GM19455 (cell line): ENCODE results near the gene CCDC7.
A peak's percentile ranks its signal among the peaks of the same experiment; 100 is the strongest.
"Not testable (repeated sequence)": the region's sequence is repeated elsewhere in the genome, so short reads cannot be mapped to it uniquely, and the experiment has no call there.

Experiments
- ATAC-seq: cut with Tn5 transposase; IDR thresholded peaks from one replicate; pipeline ENCODE4 v1.9.1; 2021; ENCODE audit not compliant: unreplicated experiment

CCDC7 gene

DNA sequence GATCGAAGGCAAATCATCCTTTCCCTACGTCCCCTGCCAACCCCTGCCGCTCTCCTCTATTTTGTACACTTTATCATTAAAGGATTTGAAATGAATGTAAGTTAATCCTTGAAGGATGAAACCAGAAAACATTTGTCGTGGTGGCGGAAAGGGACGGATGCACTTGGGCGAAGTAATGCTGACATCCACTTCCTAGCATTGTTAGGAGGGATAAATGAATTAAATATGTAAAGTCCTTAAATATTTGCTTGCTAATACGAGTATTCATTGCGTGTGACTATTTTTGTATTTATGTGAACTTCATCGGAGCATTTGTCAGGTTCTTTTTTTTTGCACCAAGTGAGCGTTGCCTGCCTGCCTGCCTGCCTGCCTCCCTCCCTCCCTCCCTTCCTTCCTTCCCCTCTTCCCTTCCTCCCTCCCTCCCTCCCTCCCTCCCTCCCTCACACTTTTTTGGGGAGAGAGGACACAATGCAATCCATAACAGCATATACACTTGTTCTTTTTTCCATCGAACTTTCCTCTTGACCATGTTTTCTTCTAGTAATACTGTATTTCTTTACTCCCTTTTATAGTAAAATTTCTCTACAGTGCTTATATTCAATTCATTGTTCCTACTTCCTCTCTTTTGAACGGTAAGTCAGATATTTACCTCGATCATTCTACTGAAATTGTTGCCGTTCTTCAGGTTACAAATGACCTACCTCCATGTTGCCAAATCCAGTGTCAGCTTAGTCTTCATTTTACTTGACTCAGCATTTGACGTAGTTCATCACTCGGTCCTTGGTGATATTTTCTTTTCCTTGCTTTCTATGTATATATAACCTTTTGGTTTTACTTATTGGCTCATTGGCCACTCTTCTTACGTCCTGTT, 831 bp downstream of the CCDC7 start:
- ATAC-seq = peak; percentile 15

DNA sequence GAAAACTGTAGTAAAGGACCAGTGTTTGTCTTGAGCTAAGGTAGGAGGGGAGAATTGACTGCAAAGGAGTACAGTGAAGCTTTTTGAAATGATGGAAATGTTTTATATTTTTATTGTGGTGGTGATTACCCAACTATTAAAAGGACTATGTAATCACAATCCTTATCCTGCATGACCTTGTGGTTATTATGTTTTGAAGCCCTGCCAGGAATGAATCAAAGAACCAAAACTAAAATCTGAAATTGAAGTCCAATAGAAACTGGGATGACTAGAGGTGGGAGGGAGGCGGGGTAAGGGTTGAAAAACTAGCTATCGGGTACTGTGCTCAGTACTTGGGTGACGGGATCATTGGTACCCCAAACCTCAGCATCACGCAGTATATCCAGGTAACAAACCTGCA, 8.2 kb downstream of the CCDC7 start:
- no peak for ATAC-seq

DNA sequence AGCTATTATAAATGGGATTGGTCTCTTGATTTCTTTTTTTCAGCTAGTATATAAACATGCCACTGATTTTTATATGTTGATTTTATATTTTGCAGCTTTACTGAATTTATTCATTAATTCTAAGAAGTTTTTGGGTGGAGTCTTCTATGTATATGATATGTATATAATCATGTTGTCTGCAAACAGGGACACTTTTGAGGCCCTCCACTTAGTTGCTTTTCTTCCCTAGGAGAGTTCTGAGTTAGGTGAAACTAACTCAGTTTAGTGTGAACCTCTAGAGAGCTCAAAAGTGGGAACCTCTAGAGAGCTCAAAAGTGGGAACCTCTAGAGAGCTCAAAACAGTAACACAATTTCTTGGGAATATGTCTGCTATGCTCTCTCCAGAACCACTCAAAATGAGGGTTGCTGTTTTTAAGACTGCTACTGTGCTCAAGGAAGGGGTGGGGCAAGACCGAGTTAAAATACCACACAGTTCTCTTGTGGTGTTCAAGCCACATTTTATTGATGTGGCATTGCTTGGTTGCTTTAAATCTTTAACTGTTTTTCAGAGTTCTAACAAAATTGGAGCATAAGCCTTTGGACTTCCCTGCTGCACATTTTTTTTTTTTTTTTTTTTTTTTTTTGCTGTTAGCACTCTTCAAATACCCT, 13.2 kb downstream of the CCDC7 start:
- ATAC-seq = no peak

DNA sequence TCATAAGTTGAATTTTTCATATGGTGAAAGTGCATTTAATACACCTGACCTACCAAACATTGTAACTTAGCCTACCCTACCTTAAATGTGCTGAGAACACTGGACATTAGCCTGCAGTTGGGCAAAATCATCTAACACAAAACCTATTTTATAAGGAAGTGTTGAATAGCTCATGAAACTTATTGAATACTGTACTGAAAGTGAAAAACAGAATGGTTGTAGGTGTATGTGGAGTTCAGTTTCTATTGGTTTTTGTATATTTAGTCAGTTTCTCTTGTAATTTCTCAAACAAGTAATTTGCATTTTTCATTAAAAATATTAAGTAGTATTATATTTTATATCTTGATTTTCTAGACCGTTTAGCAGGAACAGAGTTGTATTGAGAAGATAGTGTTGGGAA, 15.3 kb downstream of the CCDC7 start:
- ATAC-seq = no peak

DNA sequence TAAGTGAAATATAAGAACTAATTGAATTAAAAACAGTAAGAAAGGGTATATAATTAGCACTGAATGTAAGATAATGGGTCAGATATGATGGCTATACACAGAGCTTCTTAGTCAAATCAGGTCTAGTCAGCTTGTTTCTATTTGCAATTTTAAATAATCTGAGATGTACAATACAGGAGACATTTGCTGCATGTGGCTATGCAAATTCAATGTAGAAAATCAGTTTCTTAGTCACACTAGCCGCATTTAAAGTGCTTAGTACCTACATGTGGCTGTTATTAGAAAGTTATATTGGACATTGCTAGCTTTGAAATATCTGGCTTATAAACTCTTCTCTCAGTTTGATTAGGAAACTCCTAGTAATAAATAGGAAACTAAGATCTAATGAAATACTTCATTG, 25.3 kb downstream of the CCDC7 start:
- peak; percentile 83 for ATAC-seq

DNA sequence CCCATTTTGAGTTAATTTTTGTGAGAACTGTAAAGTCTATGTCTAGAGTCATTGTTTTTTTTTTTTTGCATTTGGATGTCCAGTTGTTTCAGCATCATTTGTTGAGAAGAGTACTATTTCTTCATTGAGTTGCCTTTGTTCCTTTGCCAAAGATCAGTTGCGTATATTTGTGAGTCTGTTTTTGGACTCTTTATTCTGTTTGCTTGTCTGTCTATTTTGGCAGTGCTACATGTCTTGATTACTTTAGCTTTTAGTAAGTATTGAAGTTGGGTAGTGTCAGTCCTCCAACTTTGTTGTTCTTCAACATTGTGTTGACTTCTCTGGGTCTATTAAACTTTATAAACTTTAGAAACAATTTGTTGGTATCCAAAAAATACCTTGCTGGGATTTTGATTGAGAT, 31.6 kb downstream of the CCDC7 start:
- no peak for ATAC-seq

DNA sequence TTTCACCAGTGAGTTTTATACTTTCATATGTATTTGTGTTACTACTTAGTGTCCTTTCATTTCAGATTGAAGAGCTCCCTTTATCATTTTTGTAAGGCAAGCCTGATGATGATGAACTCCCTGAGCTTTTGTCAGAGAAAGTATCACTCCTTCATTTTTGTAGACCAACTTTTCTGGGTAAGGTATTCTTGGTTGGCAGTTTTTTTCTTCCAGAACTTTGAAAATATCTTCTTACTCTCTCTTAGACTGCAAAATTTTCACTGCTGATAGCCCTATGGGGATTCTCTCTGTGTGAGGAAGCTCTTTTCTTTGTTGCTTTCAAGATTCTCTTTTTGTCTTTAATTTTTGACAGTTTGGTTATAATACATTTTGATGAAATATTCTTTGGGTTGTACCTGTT, 35.7 kb downstream of the CCDC7 start:
- ATAC-seq = no peak

DNA sequence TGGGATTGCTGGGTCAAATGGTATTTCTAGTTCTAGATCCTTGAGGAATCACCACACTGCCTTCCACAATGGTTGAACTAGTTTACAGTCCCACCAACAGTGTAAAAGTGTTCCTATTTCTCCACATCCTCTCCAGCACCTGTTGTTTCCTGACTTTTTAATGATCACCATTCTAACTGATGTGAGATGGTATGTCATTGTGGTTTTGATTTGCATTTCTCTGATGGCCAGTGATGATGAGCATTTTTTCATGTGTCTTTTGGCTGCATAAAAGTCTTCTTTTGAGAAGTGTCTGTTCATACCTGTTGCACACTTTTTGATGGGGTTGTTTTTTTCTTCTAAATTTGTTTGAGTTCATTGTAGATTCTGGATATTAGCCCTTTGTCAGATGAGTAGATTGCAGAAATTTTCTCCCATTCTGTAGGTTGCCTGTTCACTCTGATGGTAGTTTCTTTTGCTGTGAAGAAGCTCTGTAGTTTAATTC, 37.1 kb downstream of the CCDC7 start:
- not testable (repeated sequence) for ATAC-seq

DNA sequence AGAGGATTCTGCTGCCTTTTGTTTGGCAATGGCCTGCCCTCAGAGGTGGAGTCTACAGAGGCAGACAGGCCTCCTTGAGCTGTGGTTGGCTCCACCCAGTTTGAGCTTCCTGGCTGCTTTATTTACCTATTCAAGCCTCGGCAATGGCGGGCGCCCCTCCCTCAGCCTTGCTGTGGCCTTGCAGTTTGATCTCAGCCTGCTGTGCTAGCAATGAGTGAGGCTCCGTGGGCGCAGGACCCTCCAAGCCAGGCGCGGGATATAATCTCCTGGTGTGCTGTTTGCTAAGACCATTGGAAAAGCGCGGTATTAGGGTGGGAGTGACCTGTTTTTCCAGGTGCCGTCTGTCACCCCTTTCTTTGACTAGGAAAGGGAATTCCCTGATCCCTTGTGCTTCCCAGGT, 42.1 kb downstream of the CCDC7 start:
- ATAC-seq = not testable (repeated sequence)

DNA sequence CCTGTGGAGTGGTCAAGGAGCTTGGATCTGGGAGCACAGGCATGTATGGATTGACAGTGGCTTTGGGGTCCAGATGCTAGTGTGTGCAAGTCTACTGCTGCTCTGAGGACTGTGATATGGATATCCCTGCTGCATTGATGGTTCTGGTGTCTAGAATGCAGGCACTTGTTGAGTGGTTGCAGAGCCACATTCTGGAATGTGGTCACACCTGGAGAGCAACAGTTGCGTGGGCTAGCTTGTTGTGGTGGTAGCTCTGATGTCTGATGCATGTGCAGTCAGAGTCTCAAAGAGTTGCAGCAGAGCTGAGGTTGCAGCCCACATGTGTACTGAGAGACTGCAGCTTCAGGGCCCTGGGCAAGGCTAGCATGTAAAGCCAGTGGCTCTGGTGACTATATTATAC, 43.2 kb downstream of the CCDC7 start:
- ATAC-seq = no peak

DNA sequence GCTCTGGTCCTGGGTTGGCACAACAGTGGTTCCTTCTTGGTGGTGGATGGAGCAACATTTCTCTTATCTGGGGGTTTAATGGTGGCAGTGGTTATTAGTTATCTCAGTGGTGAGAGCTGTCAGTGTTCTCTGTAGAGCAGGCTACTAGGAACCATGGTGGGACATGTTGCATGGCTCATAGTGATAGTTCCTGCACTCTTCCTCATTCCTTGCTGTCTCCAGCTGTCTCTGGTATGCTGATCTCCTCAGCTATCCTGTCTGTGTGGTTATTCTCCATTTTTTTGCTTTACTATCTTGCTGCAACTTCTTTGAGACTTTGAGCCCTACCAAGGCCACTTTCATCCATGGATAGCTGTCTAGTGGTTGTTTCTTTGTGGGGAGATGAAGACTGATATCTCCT, 44.0 kb downstream of the CCDC7 start:
- no peak for ATAC-seq

DNA sequence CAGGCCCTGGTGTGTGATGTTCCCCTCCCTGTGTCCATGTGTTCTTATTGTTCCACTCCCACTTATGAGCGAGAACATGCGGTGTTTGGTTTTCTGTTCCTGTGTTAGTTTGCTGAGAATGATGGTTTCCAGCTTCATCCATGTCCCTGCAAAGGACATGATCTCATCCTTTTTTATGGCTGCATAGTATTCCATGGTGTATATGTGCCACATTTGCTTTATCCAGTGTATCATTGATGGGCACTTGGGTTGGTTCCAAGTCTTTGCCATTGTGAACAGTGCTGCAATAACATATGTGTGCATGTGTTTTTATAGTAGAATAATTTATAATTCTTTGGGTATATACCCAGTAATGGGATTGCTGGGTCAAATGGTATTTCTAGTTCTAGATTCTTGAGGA, 48.6 kb downstream of the CCDC7 start:
- not testable (repeated sequence) for ATAC-seq

DNA sequence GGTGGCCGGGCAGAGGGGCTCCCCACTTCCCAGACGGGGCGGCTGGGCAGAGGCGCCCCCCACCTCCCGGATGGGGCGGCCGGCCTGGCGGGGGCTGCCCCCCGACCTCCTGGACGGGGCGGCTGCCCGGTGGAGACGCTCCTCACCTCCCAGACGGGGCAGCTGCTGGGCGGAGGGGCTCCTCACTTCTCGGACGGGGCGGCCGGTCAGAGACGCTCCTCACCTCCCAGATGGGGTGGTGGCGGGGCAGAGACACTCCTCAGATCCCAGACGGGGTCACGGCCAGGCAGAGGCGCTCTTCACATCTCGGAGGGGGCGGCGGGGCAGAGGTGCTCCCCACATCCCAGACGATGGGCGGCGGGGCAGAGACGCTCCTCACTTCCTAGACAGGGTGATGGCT, 54.2 kb downstream of the CCDC7 start:
- not testable (repeated sequence) for ATAC-seq

DNA sequence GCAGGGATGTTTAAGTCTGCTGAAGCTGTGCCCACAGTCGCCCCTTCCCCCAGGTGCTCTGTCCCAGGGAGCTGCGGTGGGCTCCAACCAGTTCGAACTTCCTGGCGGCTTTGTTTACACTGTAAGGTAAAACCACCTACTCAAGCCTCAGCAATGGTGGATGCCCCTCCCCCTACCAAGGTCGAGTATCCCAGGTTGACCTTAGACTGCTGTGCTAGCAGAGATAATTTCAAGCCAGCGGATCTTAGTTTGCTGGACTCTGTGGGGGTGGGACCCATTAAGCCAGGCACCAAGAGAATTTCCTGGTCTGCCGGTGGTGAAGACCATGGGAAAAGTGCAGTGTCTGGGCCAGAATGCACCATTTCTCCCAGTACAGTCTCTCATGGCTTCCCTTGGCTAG, 56.0 kb downstream of the CCDC7 start:
- no peak for ATAC-seq

DNA sequence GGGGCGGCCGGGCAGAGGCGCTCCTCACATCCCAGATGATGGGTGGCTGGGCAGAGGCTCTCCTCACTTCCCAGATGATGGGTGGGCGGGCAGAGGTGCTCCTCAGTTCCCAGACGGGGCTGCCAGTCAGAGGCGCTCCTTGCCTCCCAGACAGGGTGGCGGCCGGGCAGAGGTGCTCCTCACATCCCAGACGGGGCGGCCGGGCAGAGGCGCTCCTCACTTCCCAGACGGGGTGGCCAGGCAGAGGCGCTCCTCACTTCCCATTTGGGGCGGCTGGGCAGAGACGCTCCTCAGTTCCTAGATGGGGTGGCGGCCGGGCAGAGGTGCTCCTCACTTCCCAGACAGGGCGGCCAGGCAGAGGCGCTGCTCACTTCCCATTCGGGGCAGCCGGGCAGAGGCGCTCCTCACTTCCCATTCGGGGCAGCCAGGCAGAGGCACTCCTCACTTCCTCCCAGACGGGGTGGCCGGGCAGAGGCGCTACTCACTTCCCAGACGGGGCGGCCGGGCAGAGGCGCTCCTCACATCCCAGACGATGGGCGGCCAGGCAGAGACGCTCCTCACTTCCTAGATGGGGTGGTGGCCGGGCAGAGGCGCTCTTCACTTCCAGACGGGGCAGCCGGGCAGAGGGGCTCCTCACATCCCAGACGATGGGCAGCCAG, 60.0 kb downstream of the CCDC7 start:
- ATAC-seq = not testable (repeated sequence)

DNA sequence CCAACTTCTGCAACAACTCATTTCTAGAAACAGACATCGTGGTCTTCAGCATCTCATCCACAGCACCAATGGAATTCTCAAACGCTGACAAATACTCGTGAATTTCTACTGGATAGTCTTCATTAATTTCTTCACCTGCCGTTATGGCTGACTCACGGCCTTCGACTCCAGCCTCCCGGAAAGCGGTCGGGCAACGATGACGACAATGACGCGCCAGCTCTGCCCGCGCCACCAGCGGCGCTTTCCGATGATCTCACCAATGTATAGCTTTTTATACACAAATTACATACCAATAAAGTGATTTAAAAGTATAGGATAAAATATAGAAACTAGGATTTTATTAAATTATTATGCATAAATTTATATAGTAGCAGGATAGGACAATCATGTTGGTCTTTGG, 65.7 kb downstream of the CCDC7 start:
- no peak for ATAC-seq

DNA sequence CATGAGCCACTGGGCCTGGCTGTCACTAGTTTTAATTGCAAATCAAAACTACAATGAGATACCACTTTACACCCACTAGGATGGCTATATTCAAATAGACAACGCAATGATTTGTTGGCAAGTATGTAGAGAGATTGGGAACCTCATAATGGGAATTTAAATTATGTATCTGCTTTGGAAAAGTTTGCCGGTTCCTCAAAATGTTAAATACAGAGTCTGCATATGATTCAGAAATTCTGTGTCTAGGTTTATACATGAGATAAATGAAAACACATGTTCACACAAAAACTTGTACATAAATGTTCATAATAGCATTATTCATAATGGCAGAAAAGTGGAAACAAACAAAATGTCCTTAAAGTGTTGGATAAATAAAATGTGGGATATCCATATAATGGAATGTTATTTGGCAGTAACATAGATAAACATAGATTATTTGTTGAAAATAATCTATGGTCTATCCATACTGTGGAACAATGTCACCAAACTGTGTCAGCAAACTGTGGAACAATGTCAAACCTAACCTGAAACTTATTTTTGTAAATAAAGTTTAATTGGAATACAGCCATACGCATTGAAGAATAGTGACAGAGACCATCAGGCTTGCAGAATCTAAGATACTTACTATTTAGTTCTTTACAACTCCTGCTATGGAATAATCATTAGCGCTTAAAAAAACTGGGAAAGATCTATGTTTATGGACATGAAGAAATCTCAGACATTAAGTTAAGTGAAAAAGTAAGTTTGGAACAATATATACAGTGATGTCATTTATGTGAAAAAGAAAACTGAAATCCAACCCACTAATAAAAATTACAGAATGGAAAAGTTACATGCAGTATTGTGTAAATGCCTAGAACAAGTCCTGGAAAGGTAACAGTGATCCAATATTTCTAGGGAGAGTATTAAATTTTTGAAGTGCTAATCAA, 70.9 kb downstream of the CCDC7 start:
- no peak for ATAC-seq

DNA sequence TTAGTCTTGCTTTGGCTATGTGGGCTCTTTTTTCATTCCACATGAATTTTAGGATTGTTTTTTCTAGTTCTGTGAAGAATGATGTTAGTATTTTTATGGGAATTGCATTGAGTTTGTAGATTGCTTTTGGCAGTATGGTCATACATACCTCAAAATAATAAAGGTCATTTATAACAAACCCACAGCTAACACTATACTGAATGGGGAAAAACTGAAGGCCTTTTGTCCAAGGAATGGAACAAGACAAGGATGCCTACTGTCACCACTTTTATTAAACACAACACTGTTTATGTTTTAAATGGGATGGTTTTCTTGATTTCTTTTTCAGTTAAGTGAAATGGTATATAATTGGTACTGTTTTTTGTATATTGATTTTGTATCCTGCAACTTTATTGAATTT, 84.3 kb downstream of the CCDC7 start:
- no peak for ATAC-seq

DNA sequence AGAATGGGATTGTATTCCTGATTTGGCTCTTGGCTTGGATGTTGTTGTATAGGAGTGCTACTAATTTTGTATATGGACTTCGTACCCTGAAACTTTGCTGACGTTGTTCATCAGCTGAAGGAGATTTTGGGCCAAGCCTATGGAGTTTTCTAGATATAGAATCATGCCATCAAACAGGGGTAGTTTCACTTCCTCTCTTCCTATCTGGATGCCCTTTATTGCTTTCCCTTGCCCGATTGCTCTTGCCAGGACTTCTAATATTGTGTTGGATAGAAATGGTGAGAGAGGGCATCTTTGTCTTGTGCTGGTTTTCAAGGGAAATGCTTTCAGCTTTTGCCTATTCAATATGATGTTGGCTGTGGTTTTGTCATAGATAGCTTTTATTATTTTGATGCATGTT, 92.3 kb downstream of the CCDC7 start:
- no peak for ATAC-seq

DNA sequence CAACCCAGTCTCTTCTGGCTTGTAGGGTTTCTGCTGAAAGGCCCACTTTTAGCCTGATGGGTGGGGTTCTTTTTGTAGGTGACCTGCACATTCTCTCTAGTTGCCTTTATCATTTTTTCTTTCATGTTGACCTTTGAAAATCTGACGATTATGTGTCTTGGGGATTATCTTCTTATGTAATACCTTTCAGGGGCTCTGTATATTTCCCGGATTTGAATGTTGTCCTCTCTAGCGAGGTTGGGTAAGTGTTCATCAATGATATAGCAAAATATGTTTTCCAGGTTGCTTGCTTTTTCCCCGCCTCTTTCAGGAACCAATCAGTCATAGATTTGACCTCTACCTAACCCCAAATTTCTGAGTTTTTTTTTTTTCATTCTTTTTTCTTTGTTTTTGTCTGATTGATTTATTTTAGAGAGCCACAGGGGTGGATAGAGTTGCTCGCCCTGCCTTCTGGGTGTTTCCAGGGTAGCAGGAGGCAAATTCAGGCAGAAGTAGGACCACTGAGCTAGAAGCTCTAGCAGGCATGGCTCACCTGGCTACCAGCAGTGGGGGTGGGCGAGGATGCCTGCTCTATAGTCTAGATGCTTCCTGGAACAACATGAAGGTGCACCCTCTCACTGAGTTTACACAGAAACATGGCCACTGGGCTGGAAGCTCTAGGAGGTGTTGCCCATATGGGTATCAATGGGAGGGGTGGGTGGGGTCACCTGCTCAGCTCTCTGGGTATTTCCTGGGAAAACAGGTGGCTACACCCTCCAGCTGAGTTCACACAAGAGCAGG, 94.9 kb downstream of the CCDC7 start:
- ATAC-seq = no peak
